Mammary epithelial cell (primary cell): Measurements from ENCODE around the gene PIEZO2.

Experiments used
- EZH2 ChIP-seq: IDR thresholded peaks from 2 replicates; pipeline ENCODE4 v1.6.1; 2012; ENCODE audit warnings: low read length, inconsistent platforms, borderline replicate concordance
- TF ChIP-seq, protein P1 (sequence below), 2 donors: IDR thresholded peaks in 1 of 2; conservative IDR thresholded peaks in 1 of 2; 2 replicates each; pipeline ENCODE4 v1.5.1; 2011 to 2012; ENCODE audit warnings: inconsistent platforms in 2 of 2, low read length in 2 of 2, mild to moderate bottlenecking in 2 of 2, control low read depth in 1 of 2, low read depth in 1 of 2; ENCODE audit not compliant: insufficient read depth in 1 of 2; ENCODE audit errors: extremely low read depth in 1 of 2

DNA sequence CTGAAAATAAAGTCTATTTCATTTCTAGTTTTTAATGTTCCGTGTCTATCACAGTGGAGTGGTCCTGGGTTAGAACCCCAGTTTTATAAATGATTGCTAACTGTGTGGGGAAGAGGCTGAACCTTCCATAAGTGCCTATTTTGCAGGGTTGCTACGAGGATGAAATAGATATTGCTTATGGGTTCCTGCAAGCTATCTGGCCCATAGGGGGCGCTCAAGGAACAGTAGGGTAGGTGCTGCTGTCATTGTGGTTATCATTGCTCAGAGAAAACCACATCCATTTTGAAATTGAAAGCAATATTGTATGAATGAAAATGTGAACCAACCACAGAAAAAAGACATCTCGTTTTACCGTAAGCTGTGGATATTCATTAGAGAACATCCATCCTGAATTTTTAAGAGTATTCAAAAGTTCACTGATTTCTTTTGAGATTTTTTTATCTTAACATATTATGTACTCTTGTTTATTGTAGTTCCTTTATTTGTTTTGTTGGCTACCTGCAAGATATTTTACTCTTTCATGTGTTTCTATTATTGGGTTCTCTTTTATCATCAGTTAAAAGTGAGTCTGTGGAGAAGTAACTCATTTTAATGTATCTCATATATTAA, 362.0 kb downstream of the PIEZO2 start:
- TF ChIP-seq, protein P1, sequence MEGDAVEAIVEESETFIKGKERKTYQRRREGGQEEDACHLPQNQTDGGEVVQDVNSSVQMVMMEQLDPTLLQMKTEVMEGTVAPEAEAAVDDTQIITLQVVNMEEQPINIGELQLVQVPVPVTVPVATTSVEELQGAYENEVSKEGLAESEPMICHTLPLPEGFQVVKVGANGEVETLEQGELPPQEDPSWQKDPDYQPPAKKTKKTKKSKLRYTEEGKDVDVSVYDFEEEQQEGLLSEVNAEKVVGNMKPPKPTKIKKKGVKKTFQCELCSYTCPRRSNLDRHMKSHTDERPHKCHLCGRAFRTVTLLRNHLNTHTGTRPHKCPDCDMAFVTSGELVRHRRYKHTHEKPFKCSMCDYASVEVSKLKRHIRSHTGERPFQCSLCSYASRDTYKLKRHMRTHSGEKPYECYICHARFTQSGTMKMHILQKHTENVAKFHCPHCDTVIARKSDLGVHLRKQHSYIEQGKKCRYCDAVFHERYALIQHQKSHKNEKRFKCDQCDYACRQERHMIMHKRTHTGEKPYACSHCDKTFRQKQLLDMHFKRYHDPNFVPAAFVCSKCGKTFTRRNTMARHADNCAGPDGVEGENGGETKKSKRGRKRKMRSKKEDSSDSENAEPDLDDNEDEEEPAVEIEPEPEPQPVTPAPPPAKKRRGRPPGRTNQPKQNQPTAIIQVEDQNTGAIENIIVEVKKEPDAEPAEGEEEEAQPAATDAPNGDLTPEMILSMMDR (conservative IDR thresholded peaks at IDR 0.05 in 1 of 2, IDR thresholded peaks at IDR 0.05 in 1 of 2; ENCODE audit: extremely low read depth in 1 of 2, insufficient read depth in 1 of 2, low read depth in 1 of 2, low read length in 2 of 2) = peak; percentile 55 to 60
- TF ChIP-seq EZH2 = no peak
